Hepatocyte (in vitro differentiated cells): Measurements from ENCODE around the gene IGFBP1.
"Not testable (repeated sequence)": the region's sequence is repeated elsewhere in the genome, so short reads cannot be mapped to it uniquely, and the experiment has no call there.

Source experiments
- EZH2 ChIP-seq: fragments of 200-600 bp; sonication (generic); IDR thresholded peaks from 2 replicates; pipeline ENCODE4 v1.6.1; 2016; ENCODE audit warnings: antibody characterized with exemption, mild to moderate bottlenecking, borderline replicate concordance
- TF ChIP-seq, protein P1 (sequence below): fragments of 200-600 bp; sonication (generic); IDR thresholded peaks from 2 replicates; pipeline ENCODE4 v1.5.1; 2016; ENCODE audit warnings: antibody characterized with exemption, mild to moderate bottlenecking; ENCODE audit not compliant: poor library complexity

DNA sequence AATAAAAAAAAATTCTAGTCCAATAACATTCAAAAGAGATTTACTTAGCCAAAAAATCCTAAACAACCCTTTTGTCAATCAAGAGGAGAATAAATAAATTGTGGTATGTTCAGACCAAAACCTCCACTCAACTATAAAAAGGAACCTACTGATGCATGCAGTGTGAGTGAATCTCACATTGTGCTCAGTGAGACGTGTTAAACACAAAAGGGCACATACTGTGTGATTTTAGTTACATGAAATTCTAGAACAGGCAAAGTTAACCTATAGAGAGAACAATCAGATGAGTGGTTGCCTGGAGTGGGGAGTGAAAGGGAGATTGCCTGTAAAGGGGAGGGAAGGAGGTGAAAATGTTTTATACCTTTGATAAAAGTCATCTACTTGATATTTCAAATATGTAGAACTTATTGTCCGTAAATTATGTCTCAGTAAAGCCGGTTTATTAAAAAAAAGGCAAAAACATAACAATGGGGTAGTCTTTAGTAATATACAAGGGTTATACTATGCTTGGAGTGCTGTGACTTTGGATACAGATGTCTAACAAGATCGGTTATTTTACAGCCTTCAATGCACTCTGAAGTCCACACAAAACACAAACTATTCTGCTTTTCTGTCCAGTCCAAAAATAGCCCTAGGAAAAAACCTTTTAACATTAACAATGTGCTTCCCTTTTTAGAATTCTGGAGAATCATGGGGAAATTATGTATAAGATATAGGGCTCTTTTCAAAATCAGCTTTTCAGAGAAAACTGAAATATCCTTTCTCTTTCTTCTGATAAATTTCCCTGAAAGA, 46.2 kb upstream of the IGFBP1 start:
- TF ChIP-seq, protein P1, sequence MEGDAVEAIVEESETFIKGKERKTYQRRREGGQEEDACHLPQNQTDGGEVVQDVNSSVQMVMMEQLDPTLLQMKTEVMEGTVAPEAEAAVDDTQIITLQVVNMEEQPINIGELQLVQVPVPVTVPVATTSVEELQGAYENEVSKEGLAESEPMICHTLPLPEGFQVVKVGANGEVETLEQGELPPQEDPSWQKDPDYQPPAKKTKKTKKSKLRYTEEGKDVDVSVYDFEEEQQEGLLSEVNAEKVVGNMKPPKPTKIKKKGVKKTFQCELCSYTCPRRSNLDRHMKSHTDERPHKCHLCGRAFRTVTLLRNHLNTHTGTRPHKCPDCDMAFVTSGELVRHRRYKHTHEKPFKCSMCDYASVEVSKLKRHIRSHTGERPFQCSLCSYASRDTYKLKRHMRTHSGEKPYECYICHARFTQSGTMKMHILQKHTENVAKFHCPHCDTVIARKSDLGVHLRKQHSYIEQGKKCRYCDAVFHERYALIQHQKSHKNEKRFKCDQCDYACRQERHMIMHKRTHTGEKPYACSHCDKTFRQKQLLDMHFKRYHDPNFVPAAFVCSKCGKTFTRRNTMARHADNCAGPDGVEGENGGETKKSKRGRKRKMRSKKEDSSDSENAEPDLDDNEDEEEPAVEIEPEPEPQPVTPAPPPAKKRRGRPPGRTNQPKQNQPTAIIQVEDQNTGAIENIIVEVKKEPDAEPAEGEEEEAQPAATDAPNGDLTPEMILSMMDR: not testable (repeated sequence)
- not testable (repeated sequence) for TF ChIP-seq EZH2
